A673 (cell line): ENCODE measurements around the gene MELTF. TPM values are rescaled to one million over a fixed set of nuclear protein-coding genes. Genes with fewer than 3 reads are reported as not detected.

Experiments
- BruUV-seq: library from RNA; stranded (reverse); fragments of 400-500 nt; replicated peaks from 2 replicates; lab custom pipeline; 2021; lab: Mats Ljungman, UMichigan
- CTCF ChIA-PET: fragments of 300-600 bp; sonication (Branson Sonifier 250); formaldehyde crosslinking; loops from one replicate; lab custom pipeline; 2022; ENCODE audit warnings: antibody characterized with exemption; lab: Charles Lee
- POLR2A ChIA-PET: fragments of 300-600 bp; sonication (Branson Sonifier 250); formaldehyde crosslinking; loops from one replicate; lab custom pipeline; 2022; ENCODE audit warnings: antibody characterized with exemption; ENCODE audit not compliant: low non-redundant PET; lab: Charles Lee
- DNase-seq: peaks from one replicate; pipeline ENCODE4 v3.0.0-alpha.2; 2015; ENCODE audit warnings: low spot score
- H3K27ac ChIP-seq: fragments of 200-600 bp; sonication (generic); 2 replicates; pipeline ENCODE4 v1.5.1; 2016; ENCODE audit warnings: mixed run types, low read depth, mild to moderate bottlenecking, mixed read lengths, antibody characterized with exemption, low read length; ENCODE audit not compliant: poor library complexity, severe bottlenecking
- H3K27me3 ChIP-seq: fragments of 200-600 bp; sonication (generic); replicated peaks from 2 replicates; pipeline ENCODE4 v1.6.1; 2017; ENCODE audit warnings: mixed run types, low read depth, mild to moderate bottlenecking, mixed read lengths, antibody characterized with exemption, low read length; ENCODE audit not compliant: insufficient read depth, poor library complexity
- H3K36me3 ChIP-seq: fragments of 200-600 bp; sonication (generic); 2 replicates; pipeline ENCODE4 v1.6.1; 2016; ENCODE audit warnings: mixed run types, mild to moderate bottlenecking, mixed read lengths, antibody characterized with exemption, low read length; ENCODE audit not compliant: insufficient read depth, poor library complexity, severe bottlenecking
- H3K4me1 ChIP-seq: fragments of 200-600 bp; sonication (generic); 2 replicates; pipeline ENCODE4 v1.6.1; 2017; ENCODE audit warnings: mixed run types, mild to moderate bottlenecking, mixed read lengths, antibody characterized with exemption, low read length; ENCODE audit not compliant: insufficient read depth, poor library complexity, severe bottlenecking
- H3K4me3 ChIP-seq: fragments of 200-600 bp; sonication (generic); 2 replicates; pipeline ENCODE4 v1.5.1; 2016; ENCODE audit warnings: low read depth, mixed run types, mild to moderate bottlenecking, mixed read lengths, low read length; ENCODE audit not compliant: poor library complexity, severe bottlenecking
- H3K9me3 ChIP-seq: fragments of 200-600 bp; sonication (generic); 2 replicates; pipeline ENCODE4 v1.6.1; 2016; ENCODE audit warnings: mixed run types, low read depth, mild to moderate bottlenecking, mixed read lengths, antibody characterized with exemption, low read length; ENCODE audit not compliant: poor library complexity, severe bottlenecking
- EZH2 ChIP-seq: fragments of 200-600 bp; sonication (generic); IDR thresholded peaks from 2 replicates; pipeline ENCODE4 v1.6.1; 2017; ENCODE audit warnings: borderline replicate concordance, low read depth, mild to moderate bottlenecking, mixed read lengths, antibody characterized with exemption, low read length; ENCODE audit not compliant: poor library complexity, severe bottlenecking
- intact Hi-C: fragments of 100-400 bp; cut with micrococcal nuclease; formaldehyde crosslinking; loops from one replicate; pipeline ENCODE4 v1.10.0; 2022; ENCODE audit not compliant: unreplicated experiment
- total RNA-seq: library from RNA; stranded (reverse); gene quantifications from 2 replicates; pipeline ENCODE4 v1.2.3, GENCODE V29; 2021
- TF ChIP-seq, protein P1 (sequence below): fragments of 300-800, 200-600 bp; sonication (generic); conservative IDR thresholded peaks from 2 replicates; pipeline ENCODE4 v1.5.1; 2017; ENCODE audit warnings: low read depth, mild to moderate bottlenecking, antibody characterized with exemption, low read length, moderate library complexity, mixed read lengths

MELTF gene
- total RNA-seq, 1 experiment from 2014 or later: 2.6 TPM

DNA sequence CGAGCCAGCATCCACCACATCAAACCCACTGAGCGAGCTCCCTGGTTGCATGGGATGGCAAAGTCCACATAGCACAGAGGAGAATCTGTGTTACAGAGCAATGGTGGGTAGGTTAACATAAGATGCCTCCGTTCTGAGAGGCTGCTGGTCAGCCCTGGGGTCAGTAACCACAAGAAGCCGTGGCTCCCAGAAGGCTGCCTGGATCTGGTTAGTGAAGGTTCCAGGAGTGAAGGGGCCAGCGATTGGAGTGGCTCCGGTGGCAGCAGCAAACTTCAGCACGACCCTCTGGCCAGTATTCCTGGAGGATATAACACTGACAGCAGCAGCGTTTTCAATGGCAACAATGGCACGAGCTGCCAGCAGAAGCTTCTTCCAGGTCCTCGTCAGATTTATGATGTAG is 42.6 kb downstream of the MELTF start:
- Histone ChIP-seq H3K36me3 (no peaks in the 10 kb centered on the region), H3K4me1 (no peaks in the 10 kb centered on the region), H3K9me3 (no peaks in the 10 kb centered on the region), H3K27me3 (no peaks in the 10 kb centered on the region), H3K27ac (no peak overlapping the region), H3K4me3 (no peak overlapping the region)
- TF ChIP-seq, protein P1, sequence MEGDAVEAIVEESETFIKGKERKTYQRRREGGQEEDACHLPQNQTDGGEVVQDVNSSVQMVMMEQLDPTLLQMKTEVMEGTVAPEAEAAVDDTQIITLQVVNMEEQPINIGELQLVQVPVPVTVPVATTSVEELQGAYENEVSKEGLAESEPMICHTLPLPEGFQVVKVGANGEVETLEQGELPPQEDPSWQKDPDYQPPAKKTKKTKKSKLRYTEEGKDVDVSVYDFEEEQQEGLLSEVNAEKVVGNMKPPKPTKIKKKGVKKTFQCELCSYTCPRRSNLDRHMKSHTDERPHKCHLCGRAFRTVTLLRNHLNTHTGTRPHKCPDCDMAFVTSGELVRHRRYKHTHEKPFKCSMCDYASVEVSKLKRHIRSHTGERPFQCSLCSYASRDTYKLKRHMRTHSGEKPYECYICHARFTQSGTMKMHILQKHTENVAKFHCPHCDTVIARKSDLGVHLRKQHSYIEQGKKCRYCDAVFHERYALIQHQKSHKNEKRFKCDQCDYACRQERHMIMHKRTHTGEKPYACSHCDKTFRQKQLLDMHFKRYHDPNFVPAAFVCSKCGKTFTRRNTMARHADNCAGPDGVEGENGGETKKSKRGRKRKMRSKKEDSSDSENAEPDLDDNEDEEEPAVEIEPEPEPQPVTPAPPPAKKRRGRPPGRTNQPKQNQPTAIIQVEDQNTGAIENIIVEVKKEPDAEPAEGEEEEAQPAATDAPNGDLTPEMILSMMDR: no peak
- no peak for TF ChIP-seq EZH2
- DNase-seq: no peak
- ChIA-PET CTCF (interaction anchor here (0.7 kb wide), 1 partner anchor 32 kb away, joined by 7 read pairs; no protein-coding TSS in a partner anchor), POLR2A (no interaction called here)
- intact Hi-C loops: no loop called here
- BruUV-seq: no TSS peak

- intact Hi-C loops: no loop called here
- Histone ChIP-seq H3K4me3 (no peak overlapping the region), H3K36me3 (no peaks in the 10 kb centered on the region), H3K9me3 (no peaks in the 10 kb centered on the region), H3K27ac (no peak overlapping the region), H3K27me3 (no peaks in the 10 kb centered on the region), H3K4me1 (no peaks in the 10 kb centered on the region)
- no peak for DNase-seq
- ChIA-PET POLR2A (no interaction called here), CTCF (interaction anchor here (0.7 kb wide), 1 partner anchor 31 kb away, joined by 7 read pairs; no protein-coding TSS in a partner anchor)
- TF ChIP-seq, protein P1: no peak
- TF ChIP-seq EZH2: no peak
- no TSS peak for BruUV-seq
Measured at GRCh38 chr3:196985954-196986885, 43.4 kb downstream of the MELTF start.

DNA sequence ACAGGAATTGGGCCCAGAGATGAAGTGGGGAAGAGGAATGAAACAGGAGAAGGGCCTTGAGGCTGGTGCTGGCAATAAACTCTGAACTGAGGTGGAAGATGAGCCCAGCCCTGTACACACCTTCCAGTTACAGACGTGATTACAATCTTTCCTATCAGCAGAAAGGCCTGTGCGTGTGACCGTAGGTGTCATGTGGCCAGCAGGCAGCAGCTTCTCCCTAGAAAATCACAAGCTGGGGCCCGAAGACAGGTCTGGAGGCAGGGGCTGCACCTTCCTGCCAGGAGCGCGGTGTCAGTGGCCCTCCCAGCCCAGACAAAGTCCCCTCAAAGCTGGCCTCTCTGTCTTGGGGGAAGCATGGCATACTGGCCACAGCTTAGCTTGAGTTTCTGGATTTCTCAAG is 44.3 kb downstream of the MELTF start:
- Histone ChIP-seq H3K4me1 (no peaks in the 10 kb centered on the region), H3K4me3 (no peak overlapping the region), H3K27ac (no peak overlapping the region), H3K27me3 (no peaks in the 10 kb centered on the region), H3K36me3 (no peaks in the 10 kb centered on the region), H3K9me3 (no peaks in the 10 kb centered on the region)
- no peak for TF ChIP-seq EZH2
- TF ChIP-seq, protein P1: no peak
- no peak for DNase-seq
- POLR2A ChIA-PET: no interaction called here
- no TSS peak for BruUV-seq
- CTCF ChIA-PET: no interaction called here
- intact Hi-C loops: no loop called here
